ENCODE data around the gene RTN4IP1.
A peak's percentile ranks its signal among the peaks of the same experiment; 100 is the strongest.

Gene RTN4IP1

GRCh38 chr6:106637717-106638341 is 8.5 kb upstream of the RTN4IP1 start:
- no peak for TF ChIP-seq ZNF274 (IDR thresholded peaks at IDR 0.05; ENCODE audit: low read depth, low read length)
- peak overlapping the region; percentile 54; the same call in 1 of the 2 replicates for H3K4me3 ChIP-seq (ENCODE audit: low read length)

- H3K4me3 ChIP-seq (ENCODE audit: low read length): peak overlapping the region; percentile 54; the same call in 1 of the 2 replicates
- no peak for TF ChIP-seq ZNF274 (IDR thresholded peaks at IDR 0.05; ENCODE audit: low read depth, low read length)
Measured at GRCh38 chr6:106637051-106637716, 7.9 kb upstream of the RTN4IP1 start.

- no peak overlapping the region for H3K4me3 ChIP-seq (ENCODE audit: low read length)
- TF ChIP-seq ZNF274 (IDR thresholded peaks at IDR 0.05; ENCODE audit: low read depth, low read length): no peak
Measured at GRCh38 chr6:106634565-106634964, 5.3 kb upstream of the RTN4IP1 start.

- no peak for TF ChIP-seq ZNF274 (IDR thresholded peaks at IDR 0.05; ENCODE audit: low read depth, low read length)
- H3K4me3 ChIP-seq (ENCODE audit: low read length): no peak overlapping the region
Measured at GRCh38 chr6:106631346-106631745, 2.0 kb upstream of the RTN4IP1 start.

GRCh38 chr6:106630366-106630765 is 1.1 kb upstream of the RTN4IP1 start:
- no peak for TF ChIP-seq ZNF274 (IDR thresholded peaks at IDR 0.05; ENCODE audit: low read depth, low read length)

GRCh38 chr6:106629859-106630163 is 513 bp upstream of the RTN4IP1 start:
- no peak for TF ChIP-seq ZNF274 (IDR thresholded peaks at IDR 0.05; ENCODE audit: low read depth, low read length)
- peak overlapping the region; percentile 89 for H3K4me3 ChIP-seq (ENCODE audit: low read length)

More at GRCh38 chr6:106630366-106630765, 1.1 kb upstream of the RTN4IP1 start:
- H3K4me3 ChIP-seq (ENCODE audit: low read length): peak overlapping the region; percentile 89

GRCh38 chr6:106628658-106629102 is 618 bp downstream of the RTN4IP1 start:
- no peak for TF ChIP-seq ZNF274 (IDR thresholded peaks at IDR 0.05; ENCODE audit: low read depth, low read length)

GRCh38 chr6:106627760-106628159 is 1.5 kb downstream of the RTN4IP1 start:
- peak overlapping the region; percentile 89; the same call in 1 of the 2 replicates for H3K4me3 ChIP-seq (ENCODE audit: low read length)

More at GRCh38 chr6:106628658-106629102, 618 bp downstream of the RTN4IP1 start:
- H3K4me3 ChIP-seq (ENCODE audit: low read length): peak overlapping the region; percentile 89

- TF ChIP-seq ZNF274 (IDR thresholded peaks at IDR 0.05; ENCODE audit: low read depth, low read length): no peak
- no peak overlapping the region for H3K4me3 ChIP-seq (ENCODE audit: low read length)
Measured at GRCh38 chr6:106626485-106626884, 2.8 kb downstream of the RTN4IP1 start.

GRCh38 chr6:106623039-106623438 is 6.3 kb downstream of the RTN4IP1 start:
- no peak overlapping the region for H3K4me3 ChIP-seq (ENCODE audit: low read length)
- TF ChIP-seq ZNF274 (IDR thresholded peaks at IDR 0.05; ENCODE audit: low read depth, low read length): no peak

GRCh38 chr6:106622412-106622811 is 6.9 kb downstream of the RTN4IP1 start:
- no peak for TF ChIP-seq ZNF274 (IDR thresholded peaks at IDR 0.05; ENCODE audit: low read depth, low read length)
- no peak overlapping the region for H3K4me3 ChIP-seq (ENCODE audit: low read length)

- TF ChIP-seq ZNF274 (IDR thresholded peaks at IDR 0.05; ENCODE audit: low read depth, low read length): no peak
- no peak overlapping the region for H3K4me3 ChIP-seq (ENCODE audit: low read length)
Measured at GRCh38 chr6:106620931-106621672, 8.2 kb downstream of the RTN4IP1 start.

GRCh38 chr6:106619223-106619622 is 10.1 kb downstream of the RTN4IP1 start:
- no peak for TF ChIP-seq ZNF274 (IDR thresholded peaks at IDR 0.05; ENCODE audit: low read depth, low read length)
- H3K4me3 ChIP-seq (ENCODE audit: low read length): no peak overlapping the region

GRCh38 chr6:106618324-106618723 is 11.0 kb downstream of the RTN4IP1 start:
- no peak overlapping the region for H3K4me3 ChIP-seq (ENCODE audit: low read length)
- TF ChIP-seq ZNF274 (IDR thresholded peaks at IDR 0.05; ENCODE audit: low read depth, low read length): no peak

GRCh38 chr6:106617857-106618256 is 11.4 kb downstream of the RTN4IP1 start:
- no peak overlapping the region; the same call in 1 of the 2 replicates for H3K4me3 ChIP-seq (ENCODE audit: low read length)
- no peak for TF ChIP-seq ZNF274 (IDR thresholded peaks at IDR 0.05; ENCODE audit: low read depth, low read length)

All from GM08714 (cell line).